Tibial nerve (tissue), 4 donors: ENCODE data around the gene CREB3L1. TPM values are rescaled to one million over a fixed set of nuclear protein-coding genes. Genes with fewer than 3 reads are reported as not detected.
A peak's percentile ranks its signal among the peaks of the same experiment; 100 is the strongest.
"Not testable (repeated sequence)": the region's sequence is repeated elsewhere in the genome, so short reads cannot be mapped to it uniquely, and the experiment has no call there.

ENCODE experiments used
- DNase-seq, 2 donors: peaks; one replicate each; pipeline ENCODE4 v3.0.0-alpha.2; 2019; ENCODE audit warnings: low spot score in 2 of 2
- H3K27ac ChIP-seq, 4 donors: fragments of 200-600 bp; sonication (generic) in 3 of 4; one replicate each; pipeline ENCODE4 v1.5.1; 2017 to 2019; ENCODE audit warnings: mild to moderate bottlenecking in 1 of 4
- H3K27me3 ChIP-seq, 2 donors: fragments of 200-600 bp; sonication (generic) in 1 of 2; one replicate each; pipeline versions ENCODE4 v1.5.1 to v1.6.0; 2017 to 2019
- H3K36me3 ChIP-seq, 3 donors: fragments of 200-600 bp; sonication (generic); one replicate each; pipeline ENCODE4 v1.5.1; 2018 to 2019
- H3K4me1 ChIP-seq, 4 donors: fragments of 200-600 bp; sonication (generic) in 3 of 4; one replicate each; pipeline ENCODE4 v1.5.1; 2017 to 2019
- H3K4me3 ChIP-seq, 4 donors: fragments of 200-600 bp; sonication (generic) in 3 of 4; one replicate each; pipeline ENCODE4 v1.5.1; 2017 to 2019; ENCODE audit warnings: mild to moderate bottlenecking in 1 of 4, moderate library complexity in 1 of 4
- H3K9me3 ChIP-seq, 4 donors: fragments of 200-600 bp; sonication (generic) in 3 of 4; one replicate each; pipeline ENCODE4 v1.5.1; 2017 to 2019
- EP300 ChIP-seq, 2 donors: sonication (generic); formaldehyde crosslinking; IDR thresholded peaks; one replicate each; pipeline ENCODE4 v1.6.1; 2017; ENCODE audit warnings: antibody characterized with exemption in 2 of 2, mild to moderate bottlenecking in 1 of 2
- POLR2A ChIP-seq, 2 donors: fragments of 450-650 bp; IDR thresholded peaks; one replicate each; pipeline ENCODE4 v1.6.1; 2017; ENCODE audit warnings: antibody characterized with exemption in 2 of 2, mild to moderate bottlenecking in 2 of 2, moderate library complexity in 2 of 2
- WGBS, 2 donors: methylation state at CpG; one replicate each; pipeline ENCODE4 v1.1.5; 2018; 5-methylcytosine and 5-hydroxymethylcytosine counted together
- total RNA-seq, 4 donors: library from RNA; depleted of rRNA; stranded (reverse); fragments of >200 nt; gene quantifications; one replicate each; pipeline ENCODE4 v1.1.0, GENCODE V29; 2016
- TF ChIP-seq, protein P1 (sequence below), 5 experiments: fragments of 200-600 bp in 3 of 5; fragments of 450-650 bp in 2 of 5; sonication (generic) in 3 of 5; IDR thresholded peaks; one replicate each; pipeline ENCODE4 v1.5.1; 2016 to 2019; ENCODE audit warnings: antibody characterized with exemption in 5 of 5, mild to moderate bottlenecking in 3 of 5, moderate library complexity in 2 of 5

Gene CREB3L1
- total RNA-seq, 4 donors from 2014 or later = 2.0 to 6.9 (median 3.4) TPM

DNA sequence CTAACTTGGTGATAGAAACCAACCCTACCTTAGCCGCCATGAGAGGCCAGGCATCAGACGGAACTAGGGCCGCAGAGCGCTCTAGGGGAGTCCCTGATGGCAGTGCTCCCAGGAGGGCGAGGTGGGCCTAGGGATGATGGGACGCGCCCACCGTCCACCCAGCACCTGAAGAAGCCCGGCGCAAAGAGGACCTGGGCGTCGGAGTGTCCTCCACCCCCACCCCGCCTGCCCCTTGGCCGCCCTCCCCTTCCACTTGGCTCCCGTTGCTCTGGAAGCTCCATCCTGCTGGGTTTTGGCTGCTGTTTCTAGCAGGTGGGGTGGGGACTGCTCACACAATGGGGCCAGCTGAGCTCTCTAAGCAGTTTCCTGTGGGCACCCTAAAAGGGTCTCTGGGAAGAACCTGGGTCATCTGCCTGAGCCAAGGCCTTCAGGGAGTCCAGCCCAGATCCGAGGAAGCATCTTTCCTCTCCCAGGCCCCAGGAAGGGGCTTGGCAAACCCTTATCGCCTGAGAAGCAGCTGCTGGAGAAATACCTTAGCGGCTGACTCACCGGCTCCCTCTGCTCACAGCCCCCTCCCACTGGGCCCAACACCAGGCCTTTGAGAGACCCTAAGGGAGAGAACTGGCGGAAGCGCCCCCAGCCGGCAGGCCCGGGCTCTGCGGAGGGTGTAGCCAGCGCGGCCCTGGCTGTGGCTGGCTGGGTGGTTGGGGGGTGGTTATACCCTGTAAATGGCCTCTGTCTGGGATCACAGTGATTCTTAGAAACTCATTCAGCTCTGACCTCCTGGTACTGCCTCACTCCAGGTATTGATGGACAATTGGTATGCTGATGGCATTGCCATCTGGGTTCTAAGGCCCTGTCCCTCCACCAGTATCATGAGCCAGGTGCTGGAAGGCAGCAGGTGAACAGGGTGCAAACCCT, 19.3 kb downstream of the CREB3L1 start:
- DNase-seq = no peak
- TF ChIP-seq, protein P1, sequence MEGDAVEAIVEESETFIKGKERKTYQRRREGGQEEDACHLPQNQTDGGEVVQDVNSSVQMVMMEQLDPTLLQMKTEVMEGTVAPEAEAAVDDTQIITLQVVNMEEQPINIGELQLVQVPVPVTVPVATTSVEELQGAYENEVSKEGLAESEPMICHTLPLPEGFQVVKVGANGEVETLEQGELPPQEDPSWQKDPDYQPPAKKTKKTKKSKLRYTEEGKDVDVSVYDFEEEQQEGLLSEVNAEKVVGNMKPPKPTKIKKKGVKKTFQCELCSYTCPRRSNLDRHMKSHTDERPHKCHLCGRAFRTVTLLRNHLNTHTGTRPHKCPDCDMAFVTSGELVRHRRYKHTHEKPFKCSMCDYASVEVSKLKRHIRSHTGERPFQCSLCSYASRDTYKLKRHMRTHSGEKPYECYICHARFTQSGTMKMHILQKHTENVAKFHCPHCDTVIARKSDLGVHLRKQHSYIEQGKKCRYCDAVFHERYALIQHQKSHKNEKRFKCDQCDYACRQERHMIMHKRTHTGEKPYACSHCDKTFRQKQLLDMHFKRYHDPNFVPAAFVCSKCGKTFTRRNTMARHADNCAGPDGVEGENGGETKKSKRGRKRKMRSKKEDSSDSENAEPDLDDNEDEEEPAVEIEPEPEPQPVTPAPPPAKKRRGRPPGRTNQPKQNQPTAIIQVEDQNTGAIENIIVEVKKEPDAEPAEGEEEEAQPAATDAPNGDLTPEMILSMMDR (IDR thresholded peaks at IDR 0.05) = peak; percentile 7 to 41 (median 32)
- TF ChIP-seq POLR2A (IDR thresholded peaks at IDR 0.05) = no peak

DNA sequence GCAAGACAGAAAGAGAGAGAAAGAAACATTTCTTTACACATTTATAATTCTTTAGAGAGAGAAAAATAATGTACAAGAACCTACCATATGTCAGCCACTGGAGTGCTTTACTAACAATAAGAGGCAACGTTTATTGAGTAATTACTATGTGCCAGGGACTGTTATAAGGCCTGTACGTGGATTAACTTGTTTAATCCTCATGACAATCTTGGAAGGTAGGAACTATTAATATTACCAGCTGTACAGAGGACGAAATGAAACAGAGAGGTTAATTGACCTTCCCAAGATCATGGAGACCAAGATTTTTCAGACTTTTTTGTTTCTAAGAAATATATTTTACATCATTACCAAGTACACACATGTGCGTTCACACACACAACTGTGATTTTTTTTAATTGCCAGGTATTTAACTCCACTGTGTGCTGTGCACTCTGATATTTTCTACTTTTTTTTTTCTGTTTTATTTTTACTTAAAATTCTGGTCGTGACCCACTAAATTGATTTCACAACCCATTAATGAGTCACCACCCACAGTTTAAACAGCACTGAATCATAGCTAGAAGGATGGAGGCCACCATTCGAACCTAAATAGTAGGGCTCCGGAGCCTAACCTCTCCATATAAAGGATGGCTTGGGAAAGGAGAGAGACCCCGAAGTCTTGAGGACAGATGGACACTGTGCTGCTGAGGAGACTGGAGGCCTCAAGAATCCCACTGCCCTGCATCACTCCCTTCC, 21.4 kb downstream of the CREB3L1 start:
- Histone ChIP-seq H3K4me1 (peaks cover 0 to 39% (median 11%) of the 10 kb centered on the region in 4 donors), H3K27ac (peak overlapping the region in 1 of 4 donors; percentile 15), H3K27me3 (peaks cover 0 to 23% of the 10 kb centered on the region in 2 donors), H3K36me3 (no peaks in the 10 kb centered on the region), H3K9me3 (no peaks in the 10 kb centered on the region), H3K4me3 (no peak overlapping the region)
- DNase-seq = no peak
- TF ChIP-seq POLR2A (IDR thresholded peaks at IDR 0.05) (no peak), EP300 (IDR thresholded peaks at IDR 0.05) (peak in 1 of 2 donors; percentile 7)
- TF ChIP-seq, protein P1 (IDR thresholded peaks at IDR 0.05) = no peak
- WGBS, 2 donors = 59 to 60% methylated on average over 8 of the region's 8 CpGs

More for the DNA sequence above, 19.3 kb downstream of the CREB3L1 start:
- peaks cover 0 to 51% (median 12%) of the 10 kb centered on the region in 4 donors for H3K4me1 ChIP-seq
- H3K27me3 ChIP-seq = peaks cover 0 to 23% of the 10 kb centered on the region in 2 donors
- peak overlapping the region in 2 of 4 donors; percentile 24 to 46 for H3K27ac ChIP-seq
- no peaks in the 10 kb centered on the region for H3K9me3 ChIP-seq
- no peaks in the 10 kb centered on the region for H3K36me3 ChIP-seq
- WGBS, 2 donors = 17 to 33% methylated on average over 18 to 23 of the region's 26 CpGs
- H3K4me3 ChIP-seq = peak overlapping the region in 1 of 4 donors; percentile 61

DNA sequence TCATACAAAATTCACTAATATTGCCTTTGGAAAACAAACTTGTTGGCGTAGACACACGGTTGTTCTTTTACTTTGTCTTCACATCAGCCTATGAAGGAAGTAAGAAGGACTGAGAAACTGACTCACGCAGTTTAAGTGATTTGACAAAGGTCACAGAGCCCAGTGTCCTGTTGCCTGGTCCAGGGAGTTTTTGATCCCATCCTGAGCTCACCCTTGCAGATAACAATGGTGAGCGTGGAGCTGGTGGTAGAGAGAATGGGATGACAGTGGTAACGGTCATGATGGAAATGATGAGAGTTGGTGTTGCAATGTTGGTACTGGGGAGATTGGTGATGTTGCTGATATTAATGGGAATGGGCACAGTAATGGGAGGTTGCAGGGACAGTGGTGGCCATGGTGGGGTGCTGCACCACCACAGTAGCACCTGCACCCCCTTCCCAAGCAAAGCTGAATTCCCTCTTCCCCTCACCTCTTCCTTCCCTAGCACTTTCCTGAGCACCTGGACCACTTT, 22.0 kb downstream of the CREB3L1 start:
- no peaks in the 10 kb centered on the region for H3K9me3 ChIP-seq
- no peaks in the 10 kb centered on the region for H3K36me3 ChIP-seq
- peaks cover 0 to 33% (median 11%) of the 10 kb centered on the region in 4 donors for H3K4me1 ChIP-seq
- peaks cover 0 to 23% of the 10 kb centered on the region in 2 donors for H3K27me3 ChIP-seq
- TF ChIP-seq POLR2A (IDR thresholded peaks at IDR 0.05) = no peak
- H3K4me3 ChIP-seq = no peak overlapping the region
- WGBS, 2 donors = 53 to 69% methylated on average over 4 to 5 of the region's 5 CpGs
- no peak for DNase-seq
- H3K27ac ChIP-seq = peak overlapping the region in 1 of 4 donors; percentile 7

DNA sequence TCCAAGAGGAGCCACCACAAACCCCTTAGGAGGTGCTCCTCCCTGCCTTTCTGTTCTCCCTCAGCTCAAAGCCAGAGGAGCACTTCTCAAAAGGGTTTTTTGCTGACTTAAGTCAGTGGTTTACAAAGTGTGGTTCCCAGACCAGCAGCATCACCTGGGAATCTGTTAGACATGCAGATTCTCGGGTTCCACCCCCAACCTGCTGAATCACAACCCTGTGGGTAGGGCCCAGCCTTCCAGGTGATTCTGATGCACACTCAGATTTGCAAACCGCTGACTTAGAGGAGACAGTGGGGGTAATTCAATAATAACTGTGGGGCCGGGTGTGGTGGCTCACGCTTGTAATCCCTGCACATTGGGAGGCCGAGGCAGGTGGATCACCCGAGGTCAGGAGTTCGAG, 22.8 kb downstream of the CREB3L1 start:
- no peak for DNase-seq
- Histone ChIP-seq H3K9me3 (no peaks in the 10 kb centered on the region), H3K27ac (peak overlapping the region in 1 of 4 donors; percentile 7), H3K27me3 (peaks cover 0 to 23% of the 10 kb centered on the region in 2 donors), H3K36me3 (no peaks in the 10 kb centered on the region), H3K4me1 (peaks cover 0 to 25% (median 8%) of the 10 kb centered on the region in 4 donors), H3K4me3 (no peak overlapping the region)
- no peak for TF ChIP-seq POLR2A (IDR thresholded peaks at IDR 0.05)
- no peak for TF ChIP-seq EP300 (IDR thresholded peaks at IDR 0.05)
- TF ChIP-seq, protein P1 (IDR thresholded peaks at IDR 0.05) = no peak
- WGBS, 2 donors = 90 to 96% methylated on average over 7 of the region's 7 CpGs

DNA sequence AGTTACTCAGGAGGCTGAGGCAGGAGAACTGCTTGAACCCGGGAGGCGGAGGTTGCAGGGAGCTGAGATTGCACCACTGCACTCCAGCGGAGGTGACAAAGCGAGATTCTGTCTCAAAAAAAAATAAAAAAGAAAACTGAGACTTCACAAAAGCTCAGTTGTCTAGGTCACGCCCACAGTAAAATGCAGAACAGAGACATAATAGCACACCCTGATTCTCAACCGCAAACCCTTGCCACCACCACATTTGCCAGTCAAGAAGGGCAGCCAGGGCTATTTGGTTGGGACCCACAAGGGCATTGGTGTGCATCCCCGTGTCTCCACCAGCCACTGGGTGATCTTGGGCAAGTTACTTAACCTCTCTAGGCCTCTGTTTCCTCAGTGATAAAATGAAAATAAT, 25.4 kb downstream of the CREB3L1 start:
- Histone ChIP-seq H3K4me1 (peaks cover 0 to under 1% (median 0%) of the 10 kb centered on the region in 4 donors), H3K4me3 (no peak overlapping the region), H3K27me3 (peaks cover 0 to 5% of the 10 kb centered on the region in 2 donors), H3K9me3 (no peaks in the 10 kb centered on the region), H3K36me3 (no peaks in the 10 kb centered on the region), H3K27ac (no peak overlapping the region)
- TF ChIP-seq POLR2A (IDR thresholded peaks at IDR 0.05) (no peak), EP300 (IDR thresholded peaks at IDR 0.05) (no peak)
- TF ChIP-seq, protein P1 (IDR thresholded peaks at IDR 0.05) = no peak
- DNase-seq = no peak
- WGBS, 2 donors = 66 to 75% methylated on average over 7 of the region's 7 CpGs

DNA sequence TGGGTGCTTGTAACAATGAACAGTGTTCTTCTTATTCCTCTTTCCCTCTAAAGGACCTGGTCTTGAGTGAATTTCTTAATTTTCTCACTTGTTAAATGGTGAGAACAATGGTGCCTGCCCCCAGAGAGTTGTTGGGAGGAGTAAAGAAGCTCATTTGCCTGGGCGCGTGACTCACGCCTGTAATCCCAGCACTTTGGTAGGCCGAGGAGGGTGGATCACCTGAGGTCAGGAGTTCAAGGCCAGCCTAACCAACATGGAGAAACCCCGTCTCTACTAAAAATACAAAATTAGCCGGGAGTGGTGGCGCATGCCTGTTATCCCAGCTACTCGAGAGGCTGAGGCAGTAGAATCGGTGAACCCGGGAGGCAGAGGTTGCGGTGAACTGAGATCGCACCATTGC, 26.6 kb downstream of the CREB3L1 start:
- not testable (repeated sequence) for H3K4me3 ChIP-seq, H3K27ac ChIP-seq, H3K4me1 ChIP-seq, DNase-seq, H3K27me3 ChIP-seq, H3K36me3 ChIP-seq, H3K9me3 ChIP-seq
- WGBS, 2 donors = 85% methylated on average over 12 of the region's 12 CpGs
